HG03175 (cell line): ENCODE measurements around the gene MAN2B2.

ENCODE experiments used
- ATAC-seq: cut with Tn5 transposase; IDR thresholded peaks from one replicate; pipeline ENCODE4 v1.9.1; 2021; ENCODE audit warnings: mild to moderate bottlenecking, moderate library complexity; ENCODE audit not compliant: unreplicated experiment

The MAN2B2 gene

DNA sequence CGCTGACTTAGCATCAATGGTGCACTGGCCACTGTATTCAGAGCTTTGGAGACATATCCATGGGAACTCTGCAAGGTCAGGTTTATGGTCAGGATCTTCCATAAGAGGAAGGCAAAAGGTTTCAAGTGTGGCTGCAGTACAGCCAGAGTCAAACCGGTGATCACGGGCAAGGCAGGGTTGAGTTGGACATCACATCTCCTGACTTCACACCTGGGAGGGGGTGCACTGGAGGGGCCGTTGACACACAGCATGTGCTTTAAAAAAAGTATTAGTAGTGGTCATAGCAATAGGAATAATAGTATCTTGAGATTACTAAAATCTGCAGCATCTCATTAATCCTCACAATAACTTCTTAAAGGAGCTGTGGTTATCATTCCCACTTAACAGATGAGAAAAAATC is 28.9 kb upstream of the MAN2B2 start:
- ATAC-seq: no peak

DNA sequence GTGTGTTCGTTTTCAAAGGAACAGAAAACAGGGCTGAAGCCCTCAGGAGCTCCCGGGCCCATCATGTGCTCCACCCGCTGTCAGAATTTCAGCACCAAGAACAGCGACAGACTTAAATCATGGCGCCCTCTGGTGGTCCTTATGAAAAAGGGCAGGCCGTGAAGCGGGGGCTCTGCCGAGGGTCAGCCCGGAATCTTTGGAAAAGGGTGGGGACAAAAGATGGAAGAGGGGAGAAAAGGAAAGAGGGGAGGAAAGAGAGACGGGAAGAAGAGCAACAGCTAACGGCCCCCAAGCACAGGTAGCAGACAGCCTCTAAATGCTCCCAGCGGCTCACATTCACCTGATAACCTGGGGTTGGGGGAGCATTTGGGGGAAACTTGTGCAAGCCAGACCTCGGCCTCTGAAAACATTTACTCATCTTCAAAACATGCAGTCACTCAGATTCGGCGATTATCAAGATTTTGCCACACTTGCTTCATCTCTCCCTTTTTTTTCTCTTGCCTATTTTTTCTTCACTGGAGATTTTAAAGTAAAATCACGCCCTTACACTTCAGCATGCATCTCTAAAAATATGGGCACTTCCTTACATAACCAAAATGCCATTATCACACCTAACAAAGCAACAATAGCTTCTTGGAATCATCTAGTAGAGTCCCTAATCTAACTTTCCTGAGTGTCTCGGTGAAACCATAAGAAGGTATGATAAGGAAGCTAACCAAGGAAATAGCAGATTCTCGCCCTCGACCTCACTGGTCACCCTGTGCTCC is 28.1 kb upstream of the MAN2B2 start:
- no peak for ATAC-seq

- ATAC-seq: no peak
Observed at GRCh38 chr4:6548201-6548881, 26.6 kb upstream of the MAN2B2 start.

DNA sequence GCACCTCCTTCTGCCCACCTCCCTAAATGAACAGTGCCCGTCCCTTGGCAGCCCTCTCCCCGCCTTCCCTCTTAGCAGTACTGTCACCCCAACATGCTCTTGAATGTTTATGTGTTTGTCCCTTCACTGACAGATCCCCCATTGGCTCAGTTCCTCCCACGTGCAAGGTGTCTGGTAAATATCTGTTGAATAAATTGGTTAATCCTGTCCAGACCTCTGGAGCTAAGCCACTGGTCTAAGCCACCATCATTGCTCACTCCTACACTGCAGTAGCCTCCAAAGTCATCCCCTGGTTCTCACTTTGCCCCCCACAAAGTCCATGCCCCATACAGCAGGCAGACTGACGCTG is 26.1 kb upstream of the MAN2B2 start:
- ATAC-seq: no peak

- no peak for ATAC-seq
Observed at GRCh38 chr4:6549445-6549844, 25.5 kb upstream of the MAN2B2 start.

- ATAC-seq: no peak
Observed at GRCh38 chr4:6549890-6550620, 24.9 kb upstream of the MAN2B2 start.

DNA sequence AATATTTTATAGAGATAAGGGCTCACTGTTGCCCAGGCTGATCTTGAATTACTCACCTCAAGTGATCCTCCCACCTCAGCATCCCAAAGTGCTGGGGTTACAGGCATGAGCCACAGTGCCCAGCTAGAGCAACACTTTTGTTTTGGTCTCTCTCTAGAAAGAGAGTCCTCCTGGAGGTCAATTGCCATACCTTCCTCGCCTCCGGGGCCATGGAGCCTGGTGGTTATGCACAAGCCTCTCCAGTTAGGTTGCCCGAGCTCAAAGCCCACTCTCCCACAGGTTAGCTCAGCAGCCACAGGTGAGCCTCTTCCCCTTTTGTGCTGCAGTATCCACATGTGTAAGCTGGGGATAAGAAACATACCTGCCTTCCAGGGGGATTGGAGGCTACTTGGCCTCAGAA is 24.2 kb upstream of the MAN2B2 start:
- ATAC-seq: no peak

DNA sequence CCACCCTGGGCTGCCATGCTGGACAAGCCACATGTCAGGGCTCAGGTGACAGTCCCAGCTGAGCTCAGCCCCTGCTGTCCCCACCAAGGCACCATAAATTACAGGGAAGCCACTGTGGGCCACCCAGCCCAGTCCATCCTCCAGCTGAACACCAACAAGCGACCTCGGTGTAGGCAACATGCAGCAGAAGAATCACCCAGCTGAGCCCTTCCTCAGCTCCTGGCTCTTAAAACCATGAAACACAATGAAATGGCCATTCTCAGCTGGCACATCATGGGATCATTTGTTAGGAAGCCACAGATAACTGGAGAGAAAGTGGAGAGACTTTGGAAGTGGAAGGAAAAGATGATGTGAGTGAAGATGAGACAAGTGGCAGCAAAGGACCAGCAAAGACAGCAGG is 23.3 kb upstream of the MAN2B2 start:
- no peak for ATAC-seq

- ATAC-seq: no peak
Observed at GRCh38 chr4:6555519-6555918, 19.5 kb upstream of the MAN2B2 start.

- no peak for ATAC-seq
Observed at GRCh38 chr4:6556263-6556662, 18.7 kb upstream of the MAN2B2 start.

GRCh38 chr4:6557185-6557584 is 17.8 kb upstream of the MAN2B2 start:
- ATAC-seq: no peak

GRCh38 chr4:6557856-6558255 is 17.1 kb upstream of the MAN2B2 start:
- ATAC-seq: no peak

- no peak for ATAC-seq
Observed at GRCh38 chr4:6560416-6561172, 14.4 kb upstream of the MAN2B2 start.

DNA sequence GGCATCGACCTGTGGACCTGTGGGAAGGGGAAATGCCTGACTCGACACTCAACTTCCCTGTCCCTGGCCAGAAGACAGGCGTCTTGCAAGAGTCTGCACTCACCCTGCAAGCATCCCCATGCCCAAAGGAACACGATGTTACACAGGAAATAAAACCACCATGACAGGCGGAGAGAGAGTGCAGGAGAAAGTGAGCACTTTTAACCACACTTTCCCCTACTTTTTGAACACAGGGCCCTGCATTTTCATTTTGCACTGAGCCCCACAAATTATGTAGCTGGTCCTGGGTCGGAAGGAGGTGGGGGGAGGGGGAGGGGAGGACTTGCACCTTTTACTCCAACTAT is 13.8 kb upstream of the MAN2B2 start:
- ATAC-seq: no peak

- no peak for ATAC-seq
Observed at GRCh38 chr4:6561706-6562371, 13.2 kb upstream of the MAN2B2 start.

DNA sequence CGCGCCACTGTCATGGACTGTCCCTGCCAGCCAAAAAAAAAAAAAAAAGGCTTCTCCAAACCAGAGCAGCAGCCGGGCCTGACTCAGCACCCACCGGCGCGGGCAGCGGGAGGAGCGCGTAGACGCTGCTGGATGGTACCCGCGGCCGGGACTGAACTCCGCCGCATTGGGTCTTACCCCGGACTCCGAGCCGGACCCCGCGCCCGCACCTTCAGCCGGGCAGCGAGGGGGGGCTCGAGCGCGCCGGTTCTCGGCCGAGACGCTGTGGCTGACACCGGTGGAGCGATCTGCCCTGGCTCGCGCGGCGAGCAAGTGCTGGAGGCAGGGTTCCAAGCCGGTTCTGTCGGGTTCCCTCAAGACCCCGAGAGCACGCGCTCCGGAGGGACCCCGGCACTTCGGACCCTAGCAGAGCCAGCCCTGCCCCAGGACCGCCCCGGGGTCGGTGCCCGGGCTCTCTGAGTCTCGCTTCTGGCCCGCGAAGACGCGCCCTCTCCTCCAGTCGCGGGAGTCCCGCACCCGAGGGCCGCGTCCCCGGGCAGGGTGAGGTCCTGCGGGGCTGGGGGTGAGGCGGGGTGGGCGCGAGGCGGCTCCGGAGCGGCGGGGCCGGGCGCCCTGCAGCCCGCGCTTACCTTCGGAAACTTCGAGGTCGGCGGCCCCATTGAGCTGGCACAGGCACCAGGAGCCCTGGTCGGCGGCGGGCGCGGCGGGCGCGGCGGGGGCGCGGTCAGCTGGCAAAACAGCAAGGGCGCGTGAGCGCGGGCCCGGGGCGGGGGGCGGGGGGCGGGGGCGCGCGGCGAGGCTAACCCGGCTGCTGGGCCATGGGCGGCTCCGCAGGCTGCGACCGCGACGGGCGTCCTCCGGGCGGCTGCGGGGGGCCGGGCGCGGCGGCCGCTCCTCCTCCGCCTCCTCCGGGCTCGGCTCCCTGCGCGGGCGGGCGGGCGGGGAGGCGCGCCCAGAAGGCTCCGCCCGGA is 11.8 kb upstream of the MAN2B2 start:
- no peak for ATAC-seq

DNA sequence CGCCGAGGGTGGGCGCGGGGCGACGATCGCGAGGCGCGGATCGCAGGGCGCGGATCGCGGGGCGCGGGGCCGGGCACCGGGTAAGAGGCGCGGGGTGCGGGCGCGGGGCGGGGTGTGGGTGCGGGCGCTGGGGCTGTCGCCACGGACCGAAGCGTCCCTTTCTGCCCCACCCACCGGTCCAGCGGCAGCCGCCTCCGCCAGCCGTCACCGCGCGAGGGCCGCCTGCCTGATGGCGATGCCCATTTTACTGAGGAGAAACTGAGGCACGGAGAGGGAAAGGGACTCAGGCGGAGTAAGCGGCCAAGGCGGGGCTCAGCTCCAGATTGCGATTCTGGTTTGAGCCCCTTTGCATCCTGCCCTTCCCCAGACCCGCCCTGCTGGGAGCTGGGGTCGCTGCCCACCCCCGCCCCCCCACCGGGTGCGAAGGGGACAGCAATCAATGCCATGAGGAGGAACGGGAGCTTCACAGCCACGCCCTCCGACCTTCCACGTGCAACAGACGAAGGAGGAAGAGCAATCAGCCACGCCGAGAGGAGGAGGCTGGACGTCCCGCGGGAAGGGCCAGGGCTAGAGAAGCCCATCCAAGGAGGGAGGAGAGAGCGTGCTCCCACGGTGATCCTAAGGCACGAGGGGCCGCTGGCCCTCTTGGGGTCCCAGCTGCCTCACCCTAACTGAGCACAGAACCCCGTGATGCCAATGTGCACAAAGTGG is 10.9 kb upstream of the MAN2B2 start:
- ATAC-seq: no peak

DNA sequence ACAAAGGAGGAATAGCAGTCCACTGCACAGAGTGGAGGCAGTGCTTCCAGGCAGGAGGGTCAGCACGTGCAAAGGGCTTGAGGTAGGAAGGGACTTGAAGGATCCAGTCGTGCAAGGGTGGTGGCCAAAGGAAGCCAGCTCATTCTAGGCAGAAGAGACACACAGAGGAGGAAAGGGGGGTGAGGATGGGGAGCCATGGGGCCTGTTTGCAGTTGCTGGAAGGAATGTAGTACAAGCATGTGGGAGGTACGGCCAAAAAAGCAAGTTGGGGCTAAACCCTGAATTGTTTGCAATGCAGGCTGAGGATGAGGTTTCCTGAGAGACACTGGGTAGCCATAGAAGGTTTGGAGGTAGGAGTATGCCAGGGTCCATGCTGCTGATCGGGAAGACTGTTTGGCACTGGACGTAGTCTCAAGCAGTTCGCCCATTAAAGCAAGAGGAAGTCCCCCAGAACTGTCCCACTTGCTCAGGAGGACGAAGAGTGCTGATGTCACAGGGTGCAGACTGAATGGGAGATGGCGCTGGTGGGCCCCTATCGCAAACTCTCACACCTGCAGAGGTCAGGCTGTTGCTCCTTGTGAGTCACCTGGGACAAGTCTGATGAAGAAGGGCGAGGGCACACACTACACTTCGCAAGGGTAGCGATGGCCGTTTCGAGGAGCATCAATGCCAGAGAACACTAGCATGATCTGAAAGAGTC is 9.1 kb upstream of the MAN2B2 start:
- ATAC-seq: no peak
